Epithelial cell of proximal tubule (primary cell): Measurements from ENCODE around the gene ATRNL1. TPM values are rescaled to one million over a fixed set of nuclear protein-coding genes. Genes with fewer than 3 reads are reported as not detected.
"Not testable (repeated sequence)": the region's sequence is repeated elsewhere in the genome, so short reads cannot be mapped to it uniquely, and the experiment has no call there.

ENCODE experiments used
- DNase-seq: peaks from one replicate; pipeline ENCODE4 v3.0.0-alpha.2; 2011; ENCODE audit warnings: low read depth
- H3K4me3 ChIP-seq: 2 replicates; pipeline ENCODE4 v1.5.1; 2011; ENCODE audit warnings: low read depth, mild to moderate bottlenecking, low read length
- CTCF ChIP-seq: conservative IDR thresholded peaks from 2 replicates; pipeline ENCODE4 v1.5.1; 2012; ENCODE audit warnings: low read depth, mild to moderate bottlenecking, low read length
- total RNA-seq: library from RNA; depleted of rRNA; stranded (reverse); fragments of >200 nt; gene quantifications from 2 replicates; pipeline ENCODE4 v1.2.3, GENCODE V29; 2015

Gene ATRNL1
- total RNA-seq, 1 donor from 2014 or later = 12.4 TPM

- no peak for TF ChIP-seq CTCF
- H3K4me3 ChIP-seq = no peak overlapping the region
Measured at GRCh38 chr10:115103700-115104099, 10.5 kb downstream of the ATRNL1 start.

GRCh38 chr10:115105411-115105810 is 12.2 kb downstream of the ATRNL1 start:
- H3K4me3 ChIP-seq, DNase-seq: not testable (repeated sequence)

More at GRCh38 chr10:115103700-115104099, 10.5 kb downstream of the ATRNL1 start:
- no peak for DNase-seq

GRCh38 chr10:115107830-115108229 is 14.7 kb downstream of the ATRNL1 start:
- TF ChIP-seq CTCF = no peak
- no peak for DNase-seq
- no peak overlapping the region for H3K4me3 ChIP-seq

GRCh38 chr10:115117301-115117700 is 24.1 kb downstream of the ATRNL1 start:
- DNase-seq = no peak
- no peak overlapping the region for H3K4me3 ChIP-seq
- no peak for TF ChIP-seq CTCF

- no peak for DNase-seq
- TF ChIP-seq CTCF = no peak
- no peak overlapping the region for H3K4me3 ChIP-seq
Measured at GRCh38 chr10:115118346-115118745, 25.2 kb downstream of the ATRNL1 start.

GRCh38 chr10:115125505-115125904 is 32.3 kb downstream of the ATRNL1 start:
- no peak for DNase-seq
- H3K4me3 ChIP-seq = no peak overlapping the region
- no peak for TF ChIP-seq CTCF

- peak; percentile 23 for DNase-seq
- TF ChIP-seq CTCF = peak; percentile 44
- no peak overlapping the region for H3K4me3 ChIP-seq
Measured at GRCh38 chr10:115129752-115130151, 36.6 kb downstream of the ATRNL1 start.

GRCh38 chr10:115136616-115137015 is 43.5 kb downstream of the ATRNL1 start:
- no peak for DNase-seq
- no peak for TF ChIP-seq CTCF
- no peak overlapping the region for H3K4me3 ChIP-seq
